CD1c-positive myeloid dendritic cell (primary cell): ENCODE data around the gene GPRC5B.

ENCODE experiments used
- DNase-seq: peaks from one replicate; pipeline ENCODE4 v3.0.0-alpha.2; 2016; ENCODE audit errors: extremely low spot score

The GPRC5B gene

DNA sequence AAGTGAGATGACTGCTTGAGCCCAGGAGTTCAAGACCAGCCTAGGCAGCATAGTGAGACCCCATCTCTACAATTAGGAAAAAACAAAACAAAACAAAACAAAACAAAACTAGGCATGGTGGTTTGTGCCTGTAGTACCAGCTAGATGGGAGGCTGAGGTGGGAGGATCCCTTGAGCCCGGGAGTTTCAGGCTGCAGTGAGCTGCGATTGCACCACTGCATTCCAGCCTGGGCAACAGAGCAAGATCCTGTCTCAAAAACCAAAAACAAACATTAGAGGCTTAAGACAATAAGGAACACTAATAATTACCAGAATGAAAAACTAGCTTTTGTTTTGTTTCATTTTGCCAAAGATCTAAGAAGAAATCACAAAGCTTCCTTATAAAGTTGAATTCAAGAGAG, 69.2 kb downstream of the GPRC5B start:
- no peak for DNase-seq

DNA sequence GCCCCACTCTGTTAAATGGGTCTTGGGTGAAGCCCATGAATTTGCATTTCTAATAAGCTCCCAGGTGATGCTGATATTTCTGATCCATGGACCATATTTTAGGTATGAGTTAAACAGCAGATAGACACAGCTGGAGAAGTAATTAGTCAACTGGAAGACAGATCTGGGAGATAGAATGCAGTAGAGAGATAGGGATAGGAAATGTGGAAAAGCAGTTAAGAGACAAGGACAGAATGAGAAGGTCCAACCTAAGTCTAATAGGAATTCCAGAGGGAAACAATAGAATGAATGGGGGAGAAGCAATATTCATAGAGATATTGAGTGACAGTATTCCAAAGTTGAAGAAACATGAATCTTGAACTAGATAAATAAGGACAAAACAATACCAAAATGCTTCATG, 71.7 kb downstream of the GPRC5B start:
- DNase-seq: no peak

DNA sequence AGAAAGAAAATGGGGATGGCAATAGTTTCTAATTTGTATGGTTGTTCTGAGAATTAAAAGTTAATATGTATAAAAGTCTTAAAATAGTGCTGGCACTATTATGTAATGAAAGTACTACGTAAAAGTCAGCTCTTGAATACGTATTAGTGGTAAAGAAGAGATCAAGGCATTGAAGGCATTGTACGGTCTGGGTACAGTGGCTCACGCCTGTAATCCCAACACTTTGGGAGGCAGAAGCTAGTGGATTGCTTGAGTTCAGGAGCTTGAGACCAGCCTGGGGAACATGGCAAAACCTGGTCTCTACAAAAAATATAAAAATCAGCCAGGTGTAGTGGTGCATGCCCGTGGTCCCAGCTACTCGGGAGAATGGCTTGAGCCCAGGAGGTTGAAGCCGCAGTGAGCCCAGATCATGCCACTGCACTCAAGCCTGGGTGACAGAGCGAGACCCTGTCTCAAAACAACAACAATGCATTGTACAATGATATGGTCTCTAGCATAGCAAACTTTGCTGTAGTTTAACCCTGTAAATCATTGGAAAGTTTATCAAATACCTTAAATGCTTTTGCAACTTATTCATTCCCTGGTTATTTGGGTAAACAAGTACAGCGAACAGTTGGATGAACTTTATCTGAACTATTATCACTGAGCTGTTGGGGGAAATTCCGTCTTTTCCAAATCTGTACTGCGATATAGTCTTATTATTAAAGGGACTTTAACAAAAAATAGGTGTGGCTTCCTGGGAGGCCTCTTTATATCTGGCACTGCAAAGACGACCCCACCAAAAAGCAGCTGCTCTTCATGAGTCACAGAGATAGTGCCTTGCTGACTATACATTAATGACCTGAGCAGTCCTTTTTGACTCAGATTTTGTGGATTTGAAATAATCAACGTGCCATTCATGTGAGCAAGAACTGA, 73.6 kb downstream of the GPRC5B start:
- no peak for DNase-seq

DNA sequence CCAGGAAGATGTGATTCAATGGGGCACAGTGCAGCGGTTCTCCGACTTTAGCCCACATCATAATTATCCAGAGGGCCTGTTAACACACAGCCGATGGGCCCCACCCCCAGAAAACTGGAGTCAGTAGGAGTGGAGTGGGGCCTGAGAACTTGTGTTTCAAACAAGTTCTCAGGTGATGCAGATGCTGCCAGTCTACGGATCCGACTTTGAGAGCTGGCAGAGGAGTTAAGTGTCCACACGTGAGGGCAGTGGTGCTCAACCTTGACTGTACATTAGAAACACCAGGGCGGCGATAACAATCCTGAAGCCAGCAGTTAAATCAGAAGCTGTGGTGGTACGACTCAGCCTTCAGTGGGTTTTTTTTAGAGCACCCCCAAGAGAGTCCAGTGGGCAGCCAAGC, 75.0 kb downstream of the GPRC5B start:
- DNase-seq: no peak

DNA sequence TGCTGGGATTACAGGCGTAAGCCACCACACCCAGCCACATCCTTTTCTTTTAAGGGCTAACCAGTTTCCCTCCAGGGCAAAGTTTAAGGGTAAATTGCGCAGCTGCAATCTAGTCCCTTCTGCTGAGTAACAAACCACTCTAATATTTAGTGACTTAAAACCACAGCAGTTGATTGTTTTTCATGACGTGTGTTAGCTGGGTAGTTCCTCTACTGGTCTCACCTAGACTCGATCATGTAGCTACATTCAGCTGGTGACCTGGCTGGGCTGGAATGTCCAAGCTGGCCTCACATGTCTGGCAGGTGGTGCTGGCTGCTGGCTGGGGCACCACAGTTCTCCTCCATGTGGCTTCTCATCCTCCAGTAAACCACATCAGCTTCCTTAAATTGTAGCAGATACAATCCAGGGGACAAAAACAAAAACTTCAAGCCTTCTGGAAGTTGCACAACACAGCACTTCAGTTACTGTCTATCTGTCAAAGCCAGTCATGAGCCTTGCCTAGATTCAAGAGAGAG, 75.5 kb downstream of the GPRC5B start:
- peak; percentile 3 for DNase-seq

DNA sequence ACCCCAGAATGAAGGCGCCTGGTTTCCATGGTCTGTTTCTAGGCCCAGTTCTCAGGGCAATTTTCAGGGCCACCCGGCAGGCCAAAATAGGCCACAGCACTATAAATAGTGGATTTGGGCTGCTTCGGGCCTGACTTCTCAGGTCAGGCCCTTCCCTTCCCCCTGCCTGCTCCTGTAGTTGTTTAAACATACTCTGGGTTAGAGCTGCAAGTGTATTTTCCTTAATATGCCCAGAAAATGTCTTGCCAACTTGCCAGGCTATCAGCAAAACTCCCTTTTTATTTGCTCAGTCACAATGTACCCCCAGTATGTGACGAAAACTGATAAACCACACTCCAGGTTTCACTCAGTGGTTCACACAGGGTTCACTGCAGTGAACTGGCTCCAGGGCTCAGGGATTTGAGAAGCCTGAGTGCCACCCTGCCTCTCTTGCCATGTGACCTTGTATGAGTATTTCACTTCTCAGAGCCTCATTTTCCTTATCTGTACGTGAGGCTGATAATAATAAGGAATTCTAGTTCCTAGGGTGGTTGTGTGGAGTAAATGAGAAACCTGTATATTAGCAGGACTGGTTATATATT, 76.5 kb downstream of the GPRC5B start:
- DNase-seq: no peak
